HEK293 (cell line): ENCODE results near the gene PERM1.
A peak's percentile ranks its signal among the peaks of the same experiment; 100 is the strongest.

Source experiments
- CTCF ChIA-PET: fragments of 350-600 bp; formaldehyde crosslinking; extraction: SDS; loops from one replicate; lab custom pipeline; 2021; ENCODE audit warnings: antibody characterized with exemption; lab: Yijun Ruan, JAX
- POLR2A ChIA-PET: fragments of 300-600 bp; formaldehyde crosslinking; extraction: SDS; loops from one replicate; lab custom pipeline; 2020; ENCODE audit warnings: antibody characterized with exemption, inconsistent platforms; lab: Yijun Ruan, JAX
- H3K27ac ChIP-seq: fragments of 200-500 bp; sonication (Bioruptor generic); 2 replicates; pipeline ENCODE4 v1.5.1; 2014; ENCODE audit warnings: low read depth, low read length, control low read depth, inconsistent platforms; ENCODE audit errors: extremely low read depth
- H3K36me3 ChIP-seq, 2 experiments: fragments of 200-500 bp in 1 of 2; sonication (Bioruptor generic) in 1 of 2; 1 replicate in 1 of 2; 2 replicates in 1 of 2; pipeline ENCODE4 v1.5.1; 2014 to 2017; ENCODE audit warnings: inconsistent platforms in 2 of 2, low read length in 2 of 2; ENCODE audit not compliant: control insufficient read depth in 2 of 2, insufficient read depth in 1 of 2
- H3K4me1 ChIP-seq: fragments of 200-500 bp; sonication (Bioruptor generic); 2 replicates; pipeline ENCODE4 v1.5.1; 2014; ENCODE audit warnings: mild to moderate bottlenecking, low read length, inconsistent platforms; ENCODE audit not compliant: control insufficient read depth, insufficient read depth
- H3K4me3 ChIP-seq: 2 replicates; pipeline ENCODE4 v1.5.1; 2011; ENCODE audit warnings: low read depth, mild to moderate bottlenecking, control low read depth, low read length, moderate library complexity
- H3K9me3 ChIP-seq: fragments of 200-500 bp; sonication (Bioruptor generic); 2 replicates; pipeline ENCODE4 v1.5.1; 2014; ENCODE audit warnings: low read depth, low read length, inconsistent platforms; ENCODE audit not compliant: control insufficient read depth, insufficient read depth
- GLI4 ChIP-seq: fragments of 450-650 bp; formaldehyde crosslinking; IDR thresholded peaks from 2 replicates; pipeline ENCODE4 v1.5.1; 2016; ENCODE audit warnings: missing biosample characterization, missing genetic modification characterization
- GLIS2 ChIP-seq: fragments of 450-650 bp; formaldehyde crosslinking; IDR thresholded peaks from 2 replicates; pipeline ENCODE4 v1.5.1; 2016; ENCODE audit warnings: missing biosample characterization, missing genetic modification characterization
- KLF8 ChIP-seq: fragments of 450-650 bp; formaldehyde crosslinking; IDR thresholded peaks from 2 replicates; pipeline ENCODE4 v1.5.1; 2016; ENCODE audit warnings: missing biosample characterization, missing genetic modification characterization
- MEIS1 ChIP-seq: sonication (generic); formaldehyde crosslinking; IDR thresholded peaks from 2 replicates; pipeline ENCODE4 v1.8.1; 2022; ENCODE audit warnings: missing genetic modification reagents, mild to moderate bottlenecking, borderline replicate concordance
- OVOL3 ChIP-seq: fragments of 450-650 bp; formaldehyde crosslinking; IDR thresholded peaks from 2 replicates; pipeline ENCODE4 v1.5.1; 2016; ENCODE audit warnings: missing biosample characterization, missing genetic modification characterization
- SCRT1 ChIP-seq: fragments of 450-650 bp; formaldehyde crosslinking; IDR thresholded peaks from 2 replicates; pipeline ENCODE4 v1.5.1; 2016; ENCODE audit warnings: missing biosample characterization, missing genetic modification characterization, borderline replicate concordance
- SCRT2 ChIP-seq: fragments of 450-650 bp; formaldehyde crosslinking; IDR thresholded peaks from 2 replicates; pipeline ENCODE4 v1.5.1; 2016; ENCODE audit warnings: missing biosample characterization, missing genetic modification characterization
- ZFHX2 ChIP-seq: fragments of 450-650 bp; formaldehyde crosslinking; conservative IDR thresholded peaks from 2 replicates; pipeline ENCODE4 v1.5.1; 2016; ENCODE audit warnings: missing biosample characterization, missing genetic modification characterization
- ZNF239 ChIP-seq: fragments of 450-650 bp; formaldehyde crosslinking; IDR thresholded peaks from 2 replicates; pipeline ENCODE4 v1.5.1; 2016; ENCODE audit warnings: missing biosample characterization, missing genetic modification characterization
- ZNF302 ChIP-seq: fragments of 450-650 bp; formaldehyde crosslinking; IDR thresholded peaks from 2 replicates; pipeline ENCODE4 v1.5.1; 2016; ENCODE audit warnings: missing biosample characterization, missing genetic modification characterization, low read depth
- ZNF394 ChIP-seq: fragments of 450-650 bp; formaldehyde crosslinking; IDR thresholded peaks from 2 replicates; pipeline ENCODE4 v1.5.1; 2016; ENCODE audit warnings: missing biosample characterization, missing genetic modification characterization, mild to moderate bottlenecking, moderate library complexity, borderline replicate concordance
- ZNF416 ChIP-seq: fragments of 450-650 bp; formaldehyde crosslinking; IDR thresholded peaks from 2 replicates; pipeline ENCODE4 v1.5.1; 2016; ENCODE audit warnings: missing biosample characterization, missing genetic modification characterization
- ZNF600 ChIP-seq: fragments of 450-650 bp; formaldehyde crosslinking; IDR thresholded peaks from 2 replicates; pipeline ENCODE4 v1.5.1; 2016; ENCODE audit warnings: missing biosample characterization, missing genetic modification characterization
- ZNF677 ChIP-seq: fragments of 450-650 bp; IDR thresholded peaks from 2 replicates; pipeline ENCODE4 v1.5.0; 2018; ENCODE audit warnings: missing biosample characterization, mild to moderate bottlenecking, missing genetic modification characterization, moderate library complexity
- TF ChIP-seq, protein P1 (sequence below): fragments of 450-650 bp; formaldehyde crosslinking; IDR thresholded peaks from 2 replicates; pipeline ENCODE4 v1.5.1; 2016; ENCODE audit warnings: missing biosample characterization, missing genetic modification characterization
- TF ChIP-seq, protein P2 (sequence below): fragments of 450-650 bp; formaldehyde crosslinking; IDR thresholded peaks from 2 replicates; pipeline ENCODE4 v1.5.1; 2016; ENCODE audit warnings: missing biosample characterization, missing genetic modification characterization
- TF ChIP-seq, protein P3 (sequence below): fragments of 450-650 bp; formaldehyde crosslinking; optimal IDR thresholded peaks from 2 replicates; pipeline ENCODE3; 2016; ENCODE audit warnings: missing biosample characterization, mild to moderate bottlenecking, missing genetic modification characterization

Gene PERM1

DNA sequence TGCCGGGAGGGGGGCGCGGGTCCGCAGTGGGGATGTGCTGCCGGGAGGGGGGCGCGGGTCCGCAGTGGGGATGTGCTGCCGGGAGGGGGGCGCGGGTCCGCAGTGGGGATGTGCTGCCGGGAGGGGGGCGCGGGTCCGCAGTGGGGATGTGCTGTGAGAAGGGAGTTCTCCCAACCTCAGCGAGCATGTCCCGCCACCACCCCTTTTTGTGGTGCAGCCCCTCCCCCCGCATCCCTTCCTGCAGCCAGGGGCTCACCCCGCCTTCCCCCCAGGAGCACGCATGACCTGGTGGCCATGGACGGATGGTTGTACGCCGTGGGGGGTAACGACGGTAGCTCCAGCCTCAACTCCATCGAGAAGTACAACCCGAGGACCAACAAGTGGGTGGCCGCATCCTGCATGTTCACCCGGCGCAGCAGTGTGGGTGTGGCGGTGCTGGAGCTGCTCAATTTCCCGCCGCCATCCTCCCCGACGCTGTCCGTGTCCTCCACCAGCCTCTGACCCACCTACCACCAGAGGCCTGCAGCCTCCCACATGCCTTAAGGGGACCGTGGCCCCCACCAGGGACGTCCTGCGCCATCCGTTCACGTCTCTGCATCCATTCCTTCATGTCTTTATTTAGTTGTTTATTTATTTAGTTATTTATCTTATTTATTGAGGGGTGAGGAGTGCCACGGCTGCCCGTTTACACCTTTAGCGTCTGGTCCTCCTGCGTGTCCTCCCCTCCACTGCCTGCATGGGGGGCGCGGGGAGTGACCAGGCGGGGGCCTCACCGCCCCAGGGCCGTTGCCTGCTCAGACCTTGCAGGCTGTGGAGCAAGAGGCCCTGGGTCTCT lies 17.0 kb downstream of the PERM1 start:
- POLR2A ChIA-PET: interaction anchor here (0.7 kb wide), 1 partner anchor 8 kb away, joined by 3 read pairs; no protein-coding TSS in a partner anchor
- Histone ChIP-seq H3K4me3 (no peak overlapping the region), H3K27ac (no peak overlapping the region), H3K36me3 (peaks cover 0 to 38% of the 10 kb centered on the region in 2 experiments; a peak in 1 of 3 replicates), H3K4me1 (peaks cover 5% of the 10 kb centered on the region), H3K9me3 (no peaks in the 10 kb centered on the region)
- TF ChIP-seq ZNF677 (tag by site-specific recombination): no peak
- TF ChIP-seq SCRT2 (tag by site-specific recombination): peak; percentile 90
- TF ChIP-seq ZNF302 (tag by site-specific recombination): no peak
- TF ChIP-seq ZNF239 (tag by site-specific recombination): no peak
- TF ChIP-seq ZNF394 (tag by site-specific recombination): no peak
- no peak for TF ChIP-seq GLI4 (tag by site-specific recombination)
- TF ChIP-seq, protein P1, sequence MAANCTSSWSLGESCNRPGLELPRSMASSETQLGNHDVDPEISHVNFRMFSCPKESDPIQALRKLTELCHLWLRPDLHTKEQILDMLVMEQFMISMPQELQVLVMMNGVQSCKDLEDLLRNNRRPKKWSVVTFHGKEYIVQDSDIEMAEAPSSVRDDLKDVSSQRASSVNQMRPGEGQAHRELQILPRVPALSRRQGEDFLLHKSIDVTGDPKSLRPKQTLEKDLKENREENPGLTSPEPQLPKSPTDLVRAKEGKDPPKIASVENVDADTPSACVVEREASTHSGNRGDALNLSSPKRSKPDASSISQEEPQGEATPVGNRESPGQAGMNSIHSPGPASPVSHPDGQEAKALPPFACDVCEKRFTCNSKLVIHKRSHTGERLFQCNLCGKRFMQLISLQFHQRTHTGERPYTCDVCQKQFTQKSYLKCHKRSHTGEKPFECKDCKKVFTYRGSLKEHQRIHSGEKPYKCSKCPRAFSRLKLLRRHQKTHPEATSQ: no peak
- TF ChIP-seq, protein P2, sequence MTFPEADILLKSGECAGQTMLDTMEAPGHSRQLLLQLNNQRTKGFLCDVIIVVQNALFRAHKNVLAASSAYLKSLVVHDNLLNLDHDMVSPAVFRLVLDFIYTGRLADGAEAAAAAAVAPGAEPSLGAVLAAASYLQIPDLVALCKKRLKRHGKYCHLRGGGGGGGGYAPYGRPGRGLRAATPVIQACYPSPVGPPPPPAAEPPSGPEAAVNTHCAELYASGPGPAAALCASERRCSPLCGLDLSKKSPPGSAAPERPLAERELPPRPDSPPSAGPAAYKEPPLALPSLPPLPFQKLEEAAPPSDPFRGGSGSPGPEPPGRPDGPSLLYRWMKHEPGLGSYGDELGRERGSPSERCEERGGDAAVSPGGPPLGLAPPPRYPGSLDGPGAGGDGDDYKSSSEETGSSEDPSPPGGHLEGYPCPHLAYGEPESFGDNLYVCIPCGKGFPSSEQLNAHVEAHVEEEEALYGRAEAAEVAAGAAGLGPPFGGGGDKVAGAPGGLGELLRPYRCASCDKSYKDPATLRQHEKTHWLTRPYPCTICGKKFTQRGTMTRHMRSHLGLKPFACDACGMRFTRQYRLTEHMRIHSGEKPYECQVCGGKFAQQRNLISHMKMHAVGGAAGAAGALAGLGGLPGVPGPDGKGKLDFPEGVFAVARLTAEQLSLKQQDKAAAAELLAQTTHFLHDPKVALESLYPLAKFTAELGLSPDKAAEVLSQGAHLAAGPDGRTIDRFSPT (tag by site-specific recombination): 0 out of 2 replicates have a peak, but pooled peaks have one; percentile 12
- TF ChIP-seq SCRT1: peak; percentile 80
- TF ChIP-seq KLF8 (tag by site-specific recombination): peak; percentile 24; the same call in 1 of the 2 replicates
- no peak for TF ChIP-seq ZNF416 (tag by site-specific recombination)
- TF ChIP-seq OVOL3 (tag by site-specific recombination): no peak
- TF ChIP-seq ZFHX2 (tag by site-specific recombination): 0 out of 2 replicates have a peak, but pooled peaks have one; percentile 34
- peak; percentile 69 for TF ChIP-seq ZNF600
- TF ChIP-seq, protein P3, sequence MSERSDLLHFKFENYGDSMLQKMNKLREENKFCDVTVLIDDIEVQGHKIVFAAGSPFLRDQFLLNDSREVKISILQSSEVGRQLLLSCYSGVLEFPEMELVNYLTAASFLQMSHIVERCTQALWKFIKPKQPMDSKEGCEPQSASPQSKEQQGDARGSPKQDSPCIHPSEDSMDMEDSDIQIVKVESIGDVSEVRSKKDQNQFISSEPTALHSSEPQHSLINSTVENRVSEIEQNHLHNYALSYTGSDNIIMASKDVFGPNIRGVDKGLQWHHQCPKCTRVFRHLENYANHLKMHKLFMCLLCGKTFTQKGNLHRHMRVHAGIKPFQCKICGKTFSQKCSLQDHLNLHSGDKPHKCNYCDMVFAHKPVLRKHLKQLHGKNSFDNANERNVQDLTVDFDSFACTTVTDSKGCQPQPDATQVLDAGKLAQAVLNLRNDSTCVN: no peak
- CTCF ChIA-PET: interaction anchor here (1.0 to 1.4 kb wide), 2 partner anchors 19 to 37 kb away, joined by 3 to 9 read pairs; no protein-coding TSS in a partner anchor

DNA sequence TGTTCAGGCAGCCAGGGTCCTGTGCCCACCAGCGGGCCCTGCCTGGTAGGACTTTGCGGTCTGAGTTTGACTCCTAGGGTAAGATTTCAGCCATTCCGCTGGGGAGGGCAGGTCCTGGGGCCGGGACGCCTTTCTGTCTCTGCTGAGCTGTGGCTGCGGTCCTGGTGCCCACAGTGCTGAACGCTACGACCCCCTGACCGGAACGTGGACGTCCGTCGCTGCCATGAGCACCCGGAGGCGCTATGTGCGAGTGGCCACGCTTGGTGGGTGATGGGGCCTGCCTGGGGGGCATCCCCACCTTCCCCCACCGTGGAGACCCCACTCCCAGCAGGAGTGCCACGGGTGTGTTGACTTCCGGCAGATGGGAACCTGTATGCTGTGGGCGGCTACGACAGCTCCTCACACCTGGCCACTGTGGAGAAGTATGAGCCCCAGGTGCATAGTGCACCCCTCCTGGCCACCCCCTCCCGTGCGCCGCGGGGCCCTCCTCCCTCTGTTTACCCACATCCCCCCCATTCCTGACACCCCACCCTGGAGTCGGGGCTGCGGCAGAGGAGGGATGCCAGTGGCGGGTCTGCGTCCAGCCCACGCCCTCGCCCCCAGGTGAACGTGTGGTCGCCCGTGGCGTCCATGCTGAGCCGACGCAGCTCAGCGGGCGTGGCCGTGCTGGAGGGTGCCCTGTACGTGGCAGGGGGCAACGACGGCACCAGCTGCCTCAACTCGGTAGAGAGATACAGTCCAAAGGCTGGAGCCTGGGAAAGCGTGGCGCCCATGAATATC lies 18.0 kb downstream of the PERM1 start:
- POLR2A ChIA-PET: interaction anchor here (0.6 to 2.3 kb wide), 2 partner anchors 12 to 209 kb away, joined by 4 to 5 read pairs; no protein-coding TSS in a partner anchor
- CTCF ChIA-PET: no interaction called here
- H3K9me3 ChIP-seq: no peaks in the 10 kb centered on the region

More for the DNA sequence above, 18.0 kb downstream of the PERM1 start:
- TF ChIP-seq GLIS2 (0 out of 2 replicates have a peak, but pooled peaks have one; percentile 43), MEIS1 (no peak), ZNF600 (0 out of 2 replicates have a peak, but pooled peaks have one; percentile 22)
- Histone ChIP-seq H3K4me1 (peaks cover 5% of the 10 kb centered on the region), H3K36me3 (peaks cover 0 to 38% of the 10 kb centered on the region in 2 experiments; a peak in 1 of 3 replicates), H3K4me3 (no peak overlapping the region), H3K27ac (no peak overlapping the region)
